Glutamatergic neuron (in vitro differentiated cells): ENCODE data around the gene PCNP. TPM values are rescaled to one million over a fixed set of nuclear protein-coding genes. Genes with fewer than 3 reads are reported as not detected.

Experiments used
- DNase-seq: peaks from one replicate; pipeline ENCODE4 v3.0.0; 2022
- H3K27ac Mint-ChIP-seq: one replicate; pipeline ENCODE4 v1.8.0; 2020; ENCODE audit warnings: mild to moderate bottlenecking, mixed read lengths, inconsistent platforms; ENCODE audit not compliant: unreplicated experiment
- H3K27me3 Mint-ChIP-seq: one replicate; pipeline ENCODE4 v1.8.0; 2020; ENCODE audit warnings: mild to moderate bottlenecking, moderate library complexity, mixed read lengths, inconsistent platforms; ENCODE audit not compliant: unreplicated experiment
- H3K36me3 Mint-ChIP-seq: one replicate; pipeline ENCODE4 v1.8.0; 2020; ENCODE audit warnings: mild to moderate bottlenecking, mixed read lengths, inconsistent platforms; ENCODE audit not compliant: unreplicated experiment
- H3K4me1 Mint-ChIP-seq: one replicate; pipeline ENCODE4 v1.8.0; 2020; ENCODE audit warnings: mild to moderate bottlenecking, low read depth, mixed read lengths, inconsistent platforms; ENCODE audit not compliant: unreplicated experiment
- H3K4me3 Mint-ChIP-seq: one replicate; pipeline ENCODE4 v1.8.0; 2020; ENCODE audit warnings: mild to moderate bottlenecking, mixed read lengths, inconsistent platforms; ENCODE audit not compliant: unreplicated experiment
- H3K9me3 Mint-ChIP-seq: one replicate; pipeline ENCODE4 v1.8.0; 2020; ENCODE audit warnings: mild to moderate bottlenecking, moderate library complexity, mixed read lengths, inconsistent platforms; ENCODE audit not compliant: unreplicated experiment
- total RNA-seq: library from RNA; stranded (reverse); fragmentation: NEBNext Ultra II Directional; extraction: Animal tissue kit (Norgen Biotek cat#: 25700); gene quantifications from one replicate; pipeline ENCODE4 v1.2.1, GENCODE V29; 2021; ENCODE audit not compliant: unreplicated experiment
- TF ChIP-seq, protein P1 (sequence below): fragments of 200-600 bp; sonication (generic); IDR thresholded peaks from one replicate; pipeline ENCODE4 v1.5.0; 2021; ENCODE audit not compliant: partially characterized antibody, unreplicated experiment

The PCNP gene
- total RNA-seq, 1 donor from 2014 or later, result 131 TPM

- Mint-ChIP-seq H3K9me3 (peaks cover 2% of the 10 kb centered on the region), H3K36me3 (no peaks in the 10 kb centered on the region), H3K27ac (no peak overlapping the region), H3K27me3 (no peaks in the 10 kb centered on the region), H3K4me3 (no peak overlapping the region), H3K4me1 (no peaks in the 10 kb centered on the region)
- DNase-seq, result no peak
- TF ChIP-seq, protein P1, sequence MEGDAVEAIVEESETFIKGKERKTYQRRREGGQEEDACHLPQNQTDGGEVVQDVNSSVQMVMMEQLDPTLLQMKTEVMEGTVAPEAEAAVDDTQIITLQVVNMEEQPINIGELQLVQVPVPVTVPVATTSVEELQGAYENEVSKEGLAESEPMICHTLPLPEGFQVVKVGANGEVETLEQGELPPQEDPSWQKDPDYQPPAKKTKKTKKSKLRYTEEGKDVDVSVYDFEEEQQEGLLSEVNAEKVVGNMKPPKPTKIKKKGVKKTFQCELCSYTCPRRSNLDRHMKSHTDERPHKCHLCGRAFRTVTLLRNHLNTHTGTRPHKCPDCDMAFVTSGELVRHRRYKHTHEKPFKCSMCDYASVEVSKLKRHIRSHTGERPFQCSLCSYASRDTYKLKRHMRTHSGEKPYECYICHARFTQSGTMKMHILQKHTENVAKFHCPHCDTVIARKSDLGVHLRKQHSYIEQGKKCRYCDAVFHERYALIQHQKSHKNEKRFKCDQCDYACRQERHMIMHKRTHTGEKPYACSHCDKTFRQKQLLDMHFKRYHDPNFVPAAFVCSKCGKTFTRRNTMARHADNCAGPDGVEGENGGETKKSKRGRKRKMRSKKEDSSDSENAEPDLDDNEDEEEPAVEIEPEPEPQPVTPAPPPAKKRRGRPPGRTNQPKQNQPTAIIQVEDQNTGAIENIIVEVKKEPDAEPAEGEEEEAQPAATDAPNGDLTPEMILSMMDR, result no peak
Measured at GRCh38 chr3:101615525-101615924, 41.5 kb downstream of the PCNP start.

GRCh38 chr3:101617478-101617877 lies 43.5 kb downstream of the PCNP start:
- H3K9me3 Mint-ChIP-seq, result peaks cover 3% of the 10 kb centered on the region
- no peaks in the 10 kb centered on the region for H3K27me3 Mint-ChIP-seq
- TF ChIP-seq, protein P1, result no peak
- H3K36me3 Mint-ChIP-seq, result no peaks in the 10 kb centered on the region
- H3K4me1 Mint-ChIP-seq, result no peaks in the 10 kb centered on the region
- H3K4me3 Mint-ChIP-seq, result no peak overlapping the region
- no peak overlapping the region for H3K27ac Mint-ChIP-seq
- DNase-seq, result no peak

GRCh38 chr3:101618726-101619125 lies 44.7 kb downstream of the PCNP start:
- H3K36me3 Mint-ChIP-seq, result no peaks in the 10 kb centered on the region
- no peaks in the 10 kb centered on the region for H3K27me3 Mint-ChIP-seq
- TF ChIP-seq, protein P1, result no peak
- H3K9me3 Mint-ChIP-seq, result peaks cover 3% of the 10 kb centered on the region
- no peaks in the 10 kb centered on the region for H3K4me1 Mint-ChIP-seq
- H3K27ac Mint-ChIP-seq, result no peak overlapping the region
- DNase-seq, result no peak
- no peak overlapping the region for H3K4me3 Mint-ChIP-seq

DNA sequence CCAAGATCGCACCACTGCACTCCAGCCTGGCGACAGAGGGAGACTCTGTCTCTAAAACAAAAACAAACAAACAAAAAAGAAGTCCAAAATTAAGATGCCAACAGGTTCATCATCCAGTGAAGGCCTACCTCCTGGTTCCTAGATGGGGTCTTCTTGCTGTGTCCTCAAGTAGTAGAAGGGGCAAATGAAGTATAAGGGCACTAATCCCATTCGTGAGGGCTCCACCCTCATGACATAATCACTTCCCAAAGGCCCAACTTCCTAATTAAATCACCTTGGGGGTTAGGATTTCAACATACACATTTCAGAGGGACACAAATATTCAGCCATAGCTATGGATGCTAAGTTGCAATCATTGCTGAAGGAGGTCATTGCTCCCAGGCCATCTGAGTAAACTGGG lies 45.8 kb downstream of the PCNP start:
- Mint-ChIP-seq H3K4me1 (no peaks in the 10 kb centered on the region), H3K27me3 (no peaks in the 10 kb centered on the region), H3K27ac (no peak overlapping the region), H3K4me3 (no peak overlapping the region), H3K9me3 (peaks cover 6% of the 10 kb centered on the region), H3K36me3 (peaks cover 4% of the 10 kb centered on the region)
- DNase-seq, result no peak
- TF ChIP-seq, protein P1, result no peak

GRCh38 chr3:101623656-101624055 lies 49.7 kb downstream of the PCNP start:
- TF ChIP-seq, protein P1, result no peak
- Mint-ChIP-seq H3K36me3 (peaks cover 11% of the 10 kb centered on the region), H3K9me3 (peaks cover 9% of the 10 kb centered on the region), H3K27ac (no peak overlapping the region), H3K27me3 (no peaks in the 10 kb centered on the region), H3K4me1 (no peaks in the 10 kb centered on the region), H3K4me3 (no peak overlapping the region)
- no peak for DNase-seq
